ENCODE results near the gene JCHAIN. TPM values are rescaled to one million over a fixed set of nuclear protein-coding genes. Genes with fewer than 3 reads are reported as not detected.

Gene JCHAIN
- total and polyA plus RNA-seq, 9 of the 15 experiments (the other 6 are each of a cell fraction or from before 2014, with no cell fraction given), result 0.04 to 0.68 (median 0.26) TPM; not detected in 5

DNA sequence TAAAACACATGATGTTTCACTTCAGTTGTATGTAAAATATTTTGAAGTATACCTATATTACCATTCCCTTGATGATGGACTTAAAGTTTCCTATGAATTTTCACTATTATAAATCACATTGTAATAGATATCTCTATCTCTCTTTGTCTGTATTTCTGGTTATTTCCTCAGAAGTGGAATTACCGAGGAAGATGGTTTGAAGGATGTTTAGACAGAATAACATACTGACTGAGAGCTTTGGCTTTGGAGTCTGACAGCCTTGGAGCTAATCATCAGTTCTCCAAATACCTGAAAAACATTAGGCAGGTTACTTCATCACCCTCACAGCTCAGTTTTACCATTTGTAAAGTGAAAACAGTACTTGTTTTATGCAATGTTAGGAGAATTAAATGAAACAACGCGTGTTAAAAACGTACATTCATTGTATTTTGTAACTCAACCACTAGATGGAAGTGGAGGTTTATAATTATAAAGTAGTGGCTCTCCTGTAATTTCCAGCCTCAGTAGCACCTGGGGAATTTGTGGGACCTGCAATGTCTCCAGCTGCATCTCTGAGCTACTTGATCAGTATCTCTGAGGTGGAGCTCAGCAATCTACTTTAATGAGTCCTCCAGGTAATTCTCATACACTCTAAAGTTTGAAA is 14.3 kb downstream of the JCHAIN start:
- H3K9me1 ChIP-seq (ENCODE audit: control insufficient read depth, insufficient read depth, low read length), result no peaks in the 10 kb centered on the region
- BruUV-seq (replicated peaks), result no TSS peak
- no peak overlapping the region for H3K4me3 ChIP-seq
- intact Hi-C loops (cut with micrococcal nuclease) (loop anchor here (5.0 kb wide), 5 partner anchors 35 to 1060 kb away; partner anchors contain the start of gene UTP3), in situ Hi-C loops (cut with MboI) (no loop called here)
- H3K79me2 ChIP-seq (ENCODE audit: control insufficient read depth, insufficient read depth, low read length), result no peaks in the 10 kb centered on the region
- no peaks in the 10 kb centered on the region for H4K20me1 ChIP-seq (replicated peaks; ENCODE audit: control insufficient read depth, insufficient read depth, low read length)
- CTCF ChIA-PET (ENCODE audit: low intra/inter-chr PET ratio), result interaction anchor here (0.6 to 1.7 kb wide), 3 partner anchors 152 to 1062 kb away, joined by 4 to 8 read pairs (median 5); no protein-coding TSS in a partner anchor
- POLR2A ChIA-PET, result no interaction called here
- peak in 2 of 4 experiments; percentile 24 to 41 for DNase-seq (ENCODE audit: extremely low read depth in 1 of 4, low spot score in 3 of 4)
- no peaks in the 10 kb centered on the region for H3K36me3 ChIP-seq (ENCODE audit: control insufficient read depth, insufficient read depth, low read length)
- peaks cover 0 to 7% of the 10 kb centered on the region in 2 experiments; a peak in 1 of 5 replicates for H3K4me1 ChIP-seq (replicated peaks in 1 of 2; ENCODE audit: control insufficient read depth in 2 of 2, insufficient read depth in 2 of 2, low read length in 2 of 2)
- peak overlapping the region in 1 of 2 experiments; percentile 24; a peak in 1 of 4 replicates for H3K9ac ChIP-seq (ENCODE audit: insufficient read depth in 1 of 2, low read depth in 2 of 2, low read length in 2 of 2)
- ATAC-seq, result peak; percentile 79
- H3K27ac ChIP-seq (ENCODE audit: extremely low read depth, low read depth, low read length), result no peak overlapping the region
- 3% methylated on average over 4 of the region's 4 CpGs for WGBS (ENCODE audit: insufficient coverage, low coverage, missing lambda C conversion rate)
- H3K4me2 ChIP-seq (ENCODE audit: insufficient read depth, low read length), result peak overlapping the region; percentile 36; the same call in 1 of the 2 replicates
- no peaks in the 10 kb centered on the region for H3K27me3 ChIP-seq (ENCODE audit: control insufficient read depth in 2 of 2, insufficient read depth in 2 of 2, low read length in 2 of 2)
- peak overlapping the region; percentile 89 for H2AFZ ChIP-seq (ENCODE audit: low read depth, low read length)
- H3K9me3 ChIP-seq (replicated peaks; ENCODE audit: control insufficient read depth, insufficient read depth, low read depth, low read length), result 0 out of 2 replicates have a peak, but pooled peaks cover 2% of the 10 kb centered on the region
- peak; percentile 83 for FAIRE-seq
- TF ChIP-seq RBM15 (IDR thresholded peaks at IDR 0.05; ENCODE audit: insufficient read depth, low read length) (no peak), KLF1 (tag; IDR thresholded peaks at IDR 0.05) (no peak), DMBX1 (CRISPR knock-in tag; IDR thresholded peaks at IDR 0.05; ENCODE audit: borderline replicate concordance) (no peak), ERF (CRISPR knock-in tag; IDR thresholded peaks at IDR 0.05) (no peak), FOXA1 (IDR thresholded peaks at IDR 0.05; ENCODE audit: borderline replicate concordance) (no peak), TGIF2 (CRISPR knock-in tag; IDR thresholded peaks at IDR 0.05) (no peak), ZNF232 (CRISPR knock-in tag; IDR thresholded peaks at IDR 0.05) (no peak), KAT7 (CRISPR knock-in tag; IDR thresholded peaks at IDR 0.05; ENCODE audit: borderline replicate concordance) (no peak), C11orf30 (IDR thresholded peaks at IDR 0.05; ENCODE audit: low read depth) (peak; percentile 24; the same call in 1 of the 2 replicates), LEF1 (IDR thresholded peaks at IDR 0.05) (no peak)
- TF ChIP-seq, protein P1, sequence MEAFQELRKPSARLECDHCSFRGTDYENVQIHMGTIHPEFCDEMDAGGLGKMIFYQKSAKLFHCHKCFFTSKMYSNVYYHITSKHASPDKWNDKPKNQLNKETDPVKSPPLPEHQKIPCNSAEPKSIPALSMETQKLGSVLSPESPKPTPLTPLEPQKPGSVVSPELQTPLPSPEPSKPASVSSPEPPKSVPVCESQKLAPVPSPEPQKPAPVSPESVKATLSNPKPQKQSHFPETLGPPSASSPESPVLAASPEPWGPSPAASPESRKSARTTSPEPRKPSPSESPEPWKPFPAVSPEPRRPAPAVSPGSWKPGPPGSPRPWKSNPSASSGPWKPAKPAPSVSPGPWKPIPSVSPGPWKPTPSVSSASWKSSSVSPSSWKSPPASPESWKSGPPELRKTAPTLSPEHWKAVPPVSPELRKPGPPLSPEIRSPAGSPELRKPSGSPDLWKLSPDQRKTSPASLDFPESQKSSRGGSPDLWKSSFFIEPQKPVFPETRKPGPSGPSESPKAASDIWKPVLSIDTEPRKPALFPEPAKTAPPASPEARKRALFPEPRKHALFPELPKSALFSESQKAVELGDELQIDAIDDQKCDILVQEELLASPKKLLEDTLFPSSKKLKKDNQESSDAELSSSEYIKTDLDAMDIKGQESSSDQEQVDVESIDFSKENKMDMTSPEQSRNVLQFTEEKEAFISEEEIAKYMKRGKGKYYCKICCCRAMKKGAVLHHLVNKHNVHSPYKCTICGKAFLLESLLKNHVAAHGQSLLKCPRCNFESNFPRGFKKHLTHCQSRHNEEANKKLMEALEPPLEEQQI (IDR thresholded peaks at IDR 0.05), result no peak
- TF ChIP-seq, protein P2, sequence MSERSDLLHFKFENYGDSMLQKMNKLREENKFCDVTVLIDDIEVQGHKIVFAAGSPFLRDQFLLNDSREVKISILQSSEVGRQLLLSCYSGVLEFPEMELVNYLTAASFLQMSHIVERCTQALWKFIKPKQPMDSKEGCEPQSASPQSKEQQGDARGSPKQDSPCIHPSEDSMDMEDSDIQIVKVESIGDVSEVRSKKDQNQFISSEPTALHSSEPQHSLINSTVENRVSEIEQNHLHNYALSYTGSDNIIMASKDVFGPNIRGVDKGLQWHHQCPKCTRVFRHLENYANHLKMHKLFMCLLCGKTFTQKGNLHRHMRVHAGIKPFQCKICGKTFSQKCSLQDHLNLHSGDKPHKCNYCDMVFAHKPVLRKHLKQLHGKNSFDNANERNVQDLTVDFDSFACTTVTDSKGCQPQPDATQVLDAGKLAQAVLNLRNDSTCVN (CRISPR knock-in tag; IDR thresholded peaks at IDR 0.05), result no peak
- TF ChIP-seq, protein P3, sequence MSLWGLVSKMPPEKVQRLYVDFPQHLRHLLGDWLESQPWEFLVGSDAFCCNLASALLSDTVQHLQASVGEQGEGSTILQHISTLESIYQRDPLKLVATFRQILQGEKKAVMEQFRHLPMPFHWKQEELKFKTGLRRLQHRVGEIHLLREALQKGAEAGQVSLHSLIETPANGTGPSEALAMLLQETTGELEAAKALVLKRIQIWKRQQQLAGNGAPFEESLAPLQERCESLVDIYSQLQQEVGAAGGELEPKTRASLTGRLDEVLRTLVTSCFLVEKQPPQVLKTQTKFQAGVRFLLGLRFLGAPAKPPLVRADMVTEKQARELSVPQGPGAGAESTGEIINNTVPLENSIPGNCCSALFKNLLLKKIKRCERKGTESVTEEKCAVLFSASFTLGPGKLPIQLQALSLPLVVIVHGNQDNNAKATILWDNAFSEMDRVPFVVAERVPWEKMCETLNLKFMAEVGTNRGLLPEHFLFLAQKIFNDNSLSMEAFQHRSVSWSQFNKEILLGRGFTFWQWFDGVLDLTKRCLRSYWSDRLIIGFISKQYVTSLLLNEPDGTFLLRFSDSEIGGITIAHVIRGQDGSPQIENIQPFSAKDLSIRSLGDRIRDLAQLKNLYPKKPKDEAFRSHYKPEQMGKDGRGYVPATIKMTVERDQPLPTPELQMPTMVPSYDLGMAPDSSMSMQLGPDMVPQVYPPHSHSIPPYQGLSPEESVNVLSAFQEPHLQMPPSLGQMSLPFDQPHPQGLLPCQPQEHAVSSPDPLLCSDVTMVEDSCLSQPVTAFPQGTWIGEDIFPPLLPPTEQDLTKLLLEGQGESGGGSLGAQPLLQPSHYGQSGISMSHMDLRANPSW (CRISPR knock-in tag; IDR thresholded peaks at IDR 0.05), result no peak
- TF ChIP-seq, protein P4, sequence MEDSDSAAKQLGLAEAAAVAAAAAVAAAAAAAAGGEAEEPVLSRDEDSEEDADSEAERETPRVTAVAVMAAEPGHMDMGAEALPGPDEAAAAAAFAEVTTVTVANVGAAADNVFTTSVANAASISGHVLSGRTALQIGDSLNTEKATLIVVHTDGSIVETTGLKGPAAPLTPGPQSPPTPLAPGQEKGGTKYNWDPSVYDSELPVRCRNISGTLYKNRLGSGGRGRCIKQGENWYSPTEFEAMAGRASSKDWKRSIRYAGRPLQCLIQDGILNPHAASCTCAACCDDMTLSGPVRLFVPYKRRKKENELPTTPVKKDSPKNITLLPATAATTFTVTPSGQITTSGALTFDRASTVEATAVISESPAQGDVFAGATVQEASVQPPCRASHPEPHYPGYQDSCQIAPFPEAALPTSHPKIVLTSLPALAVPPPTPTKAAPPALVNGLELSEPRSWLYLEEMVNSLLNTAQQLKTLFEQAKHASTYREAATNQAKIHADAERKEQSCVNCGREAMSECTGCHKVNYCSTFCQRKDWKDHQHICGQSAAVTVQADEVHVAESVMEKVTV (CRISPR knock-in tag; IDR thresholded peaks at IDR 0.05), result peak; percentile 65
